Measurements from ENCODE around the gene HCFC1R1. TPM values are rescaled to one million over a fixed set of nuclear protein-coding genes. Genes with fewer than 3 reads are reported as not detected.
A peak's percentile ranks its signal among the peaks of the same experiment; 100 is the strongest.

HCFC1R1 gene
- total RNA-seq, 1 donor from 2014 or later, result 133 TPM

DNA sequence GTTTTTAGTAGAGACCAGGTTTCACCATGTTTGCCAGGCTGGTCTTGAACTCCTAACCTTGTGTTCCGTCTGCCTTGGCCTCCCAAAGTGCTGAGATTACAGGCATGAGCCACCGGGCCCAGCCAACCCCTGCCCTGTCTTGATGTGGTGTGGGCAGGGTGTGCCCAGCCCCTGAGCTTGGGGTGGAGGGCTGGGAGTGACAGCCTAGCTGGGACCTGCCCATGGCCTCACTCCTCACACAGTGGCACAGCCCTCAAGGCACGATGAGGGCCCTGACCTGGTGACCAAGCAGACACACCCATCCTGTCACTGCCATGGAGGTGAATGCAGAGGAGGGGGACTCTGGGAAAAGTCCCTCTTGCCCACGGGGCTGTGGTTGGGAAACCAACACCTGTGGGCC is 44.7 kb upstream of the HCFC1R1 start:
- peaks cover 2% of the 10 kb centered on the region for H3K36me3 Mint-ChIP-seq (ENCODE audit: unreplicated experiment)
- peaks cover 7% of the 10 kb centered on the region for H3K4me1 Mint-ChIP-seq (ENCODE audit: unreplicated experiment)
- TF ChIP-seq, protein P1, sequence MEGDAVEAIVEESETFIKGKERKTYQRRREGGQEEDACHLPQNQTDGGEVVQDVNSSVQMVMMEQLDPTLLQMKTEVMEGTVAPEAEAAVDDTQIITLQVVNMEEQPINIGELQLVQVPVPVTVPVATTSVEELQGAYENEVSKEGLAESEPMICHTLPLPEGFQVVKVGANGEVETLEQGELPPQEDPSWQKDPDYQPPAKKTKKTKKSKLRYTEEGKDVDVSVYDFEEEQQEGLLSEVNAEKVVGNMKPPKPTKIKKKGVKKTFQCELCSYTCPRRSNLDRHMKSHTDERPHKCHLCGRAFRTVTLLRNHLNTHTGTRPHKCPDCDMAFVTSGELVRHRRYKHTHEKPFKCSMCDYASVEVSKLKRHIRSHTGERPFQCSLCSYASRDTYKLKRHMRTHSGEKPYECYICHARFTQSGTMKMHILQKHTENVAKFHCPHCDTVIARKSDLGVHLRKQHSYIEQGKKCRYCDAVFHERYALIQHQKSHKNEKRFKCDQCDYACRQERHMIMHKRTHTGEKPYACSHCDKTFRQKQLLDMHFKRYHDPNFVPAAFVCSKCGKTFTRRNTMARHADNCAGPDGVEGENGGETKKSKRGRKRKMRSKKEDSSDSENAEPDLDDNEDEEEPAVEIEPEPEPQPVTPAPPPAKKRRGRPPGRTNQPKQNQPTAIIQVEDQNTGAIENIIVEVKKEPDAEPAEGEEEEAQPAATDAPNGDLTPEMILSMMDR (IDR thresholded peaks at IDR 0.05), result no peak
- H3K27ac Mint-ChIP-seq (ENCODE audit: unreplicated experiment), result no peak overlapping the region
- no peaks in the 10 kb centered on the region for H3K9me3 Mint-ChIP-seq (ENCODE audit: unreplicated experiment)
- H3K27me3 Mint-ChIP-seq (ENCODE audit: unreplicated experiment), result peaks cover 8% of the 10 kb centered on the region
- DNase-seq (ENCODE audit: extremely low spot score, unreplicated experiment), result no peak
- no peak overlapping the region for H3K4me3 Mint-ChIP-seq (ENCODE audit: unreplicated experiment)

DNA sequence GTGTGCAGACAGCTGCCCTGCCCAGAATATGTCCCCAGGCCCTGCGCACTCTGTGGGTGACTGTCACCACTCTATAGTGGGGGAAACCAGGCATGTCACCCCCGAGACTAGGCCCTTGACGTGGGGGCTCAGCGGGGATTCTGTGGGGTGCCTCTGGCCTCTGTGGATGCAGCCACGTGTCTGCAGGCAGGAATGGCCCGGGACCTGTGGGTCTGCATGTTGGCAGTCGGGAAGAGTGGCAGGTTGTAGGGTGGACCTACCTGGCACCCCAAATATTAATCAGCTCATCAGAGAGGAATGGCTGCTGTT is 42.7 kb upstream of the HCFC1R1 start:
- Mint-ChIP-seq H3K27me3 (ENCODE audit: unreplicated experiment) (no peaks in the 10 kb centered on the region), H3K9me3 (ENCODE audit: unreplicated experiment) (no peaks in the 10 kb centered on the region), H3K4me1 (ENCODE audit: unreplicated experiment) (peaks cover 7% of the 10 kb centered on the region), H3K4me3 (ENCODE audit: unreplicated experiment) (no peak overlapping the region), H3K36me3 (ENCODE audit: unreplicated experiment) (peaks cover 2% of the 10 kb centered on the region), H3K27ac (ENCODE audit: unreplicated experiment) (peak overlapping the region; percentile 47)
- no peak for DNase-seq (ENCODE audit: extremely low spot score, unreplicated experiment)
- TF ChIP-seq, protein P1 (IDR thresholded peaks at IDR 0.05), result no peak

DNA sequence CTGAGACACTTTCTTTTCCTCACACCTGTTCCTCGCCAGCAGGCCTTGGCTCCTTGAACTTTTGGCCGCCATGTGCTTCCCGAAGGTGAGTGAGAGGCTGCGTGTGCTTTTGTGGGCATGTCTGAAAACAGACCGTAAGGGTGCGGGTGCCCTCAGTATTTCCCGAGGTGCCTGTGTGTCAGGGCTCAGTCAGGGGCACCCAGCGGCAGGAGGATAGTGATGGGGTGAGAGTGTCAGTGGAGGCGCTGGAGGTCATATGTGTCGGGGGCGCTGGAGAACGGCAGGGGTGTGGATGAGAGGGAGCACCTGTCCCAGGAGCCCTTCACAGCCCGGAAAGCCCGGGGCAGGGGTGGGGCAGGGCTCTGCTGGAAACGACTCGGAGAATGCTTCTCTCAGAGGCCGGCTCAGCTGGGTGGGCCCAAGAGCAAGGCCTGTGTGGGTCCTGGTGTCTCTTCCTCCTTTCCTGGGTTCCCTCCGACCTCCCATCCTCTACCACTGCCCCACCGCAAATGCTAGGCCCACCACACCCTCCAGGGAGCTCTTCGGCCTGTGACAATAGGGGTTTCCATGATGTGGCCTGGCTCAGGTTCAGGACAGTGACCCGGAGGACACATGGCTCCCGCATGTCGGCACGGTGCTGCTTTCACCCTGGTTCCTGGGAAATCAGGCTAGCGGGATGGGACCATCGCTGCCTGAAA is 42.1 kb upstream of the HCFC1R1 start:
- no peaks in the 10 kb centered on the region for H3K27me3 Mint-ChIP-seq (ENCODE audit: unreplicated experiment)

DNA sequence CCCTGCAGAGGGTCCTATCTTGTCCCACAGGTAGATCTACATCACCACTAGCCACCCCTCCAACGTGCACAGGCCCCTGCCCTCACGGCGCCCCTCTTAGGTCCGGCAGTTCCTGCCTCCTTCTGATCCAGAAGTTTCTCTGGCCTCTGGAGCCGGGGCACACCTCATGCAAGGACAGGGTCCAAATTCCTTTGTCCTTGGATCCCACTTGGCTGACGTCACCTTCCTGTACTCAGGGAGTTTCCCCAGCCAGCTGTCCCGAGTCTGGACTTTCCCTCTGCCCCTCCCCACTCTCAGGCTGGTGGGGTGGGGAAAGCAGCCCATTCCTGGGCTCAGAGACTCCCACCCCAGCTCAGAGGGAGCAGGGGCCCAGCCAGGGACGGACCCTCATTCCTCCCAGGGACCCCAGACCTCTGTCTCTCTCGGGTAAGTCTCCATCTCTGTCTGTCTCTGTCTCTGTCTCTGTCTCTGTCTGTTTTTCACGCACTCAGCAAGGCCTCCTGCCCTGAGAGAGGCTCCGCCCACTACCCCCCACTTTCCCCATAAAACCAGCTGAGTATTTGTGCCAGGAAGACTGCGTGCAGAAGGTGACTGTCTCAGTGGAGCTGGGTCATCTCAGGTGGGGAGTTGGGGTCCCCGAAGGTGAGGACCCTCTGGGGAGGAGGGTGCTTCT is 41.5 kb upstream of the HCFC1R1 start, which contains the start of gene IL32:
Gene IL32, plus strand, starts transcription at position 572 of the 673 bp plus-strand sequence. CDS start 172 bp downstream, outside the sequence.
- Mint-ChIP-seq H3K36me3 (ENCODE audit: unreplicated experiment) (peaks cover 2% of the 10 kb centered on the region), H3K4me1 (ENCODE audit: unreplicated experiment) (peaks cover 10% of the 10 kb centered on the region), H3K9me3 (ENCODE audit: unreplicated experiment) (no peaks in the 10 kb centered on the region), H3K27me3 (ENCODE audit: unreplicated experiment) (no peaks in the 10 kb centered on the region), H3K27ac (ENCODE audit: unreplicated experiment) (peak within 1 kb of the TSS; percentile 68), H3K4me3 (ENCODE audit: unreplicated experiment) (peak within 1 kb of the TSS; percentile 48)
- no peak for DNase-seq (ENCODE audit: extremely low spot score, unreplicated experiment)
- TF ChIP-seq, protein P1 (IDR thresholded peaks at IDR 0.05), result no peak

More for the DNA sequence above, 42.1 kb upstream of the HCFC1R1 start:
- H3K4me1 Mint-ChIP-seq (ENCODE audit: unreplicated experiment), result peaks cover 7% of the 10 kb centered on the region
- TF ChIP-seq, protein P1 (IDR thresholded peaks at IDR 0.05), result no peak
- DNase-seq (ENCODE audit: extremely low spot score, unreplicated experiment), result no peak
- H3K9me3 Mint-ChIP-seq (ENCODE audit: unreplicated experiment), result no peaks in the 10 kb centered on the region
- H3K27ac Mint-ChIP-seq (ENCODE audit: unreplicated experiment), result peak overlapping the region; percentile 68
- H3K36me3 Mint-ChIP-seq (ENCODE audit: unreplicated experiment), result peaks cover 2% of the 10 kb centered on the region
- H3K4me3 Mint-ChIP-seq (ENCODE audit: unreplicated experiment), result no peak overlapping the region

DNA sequence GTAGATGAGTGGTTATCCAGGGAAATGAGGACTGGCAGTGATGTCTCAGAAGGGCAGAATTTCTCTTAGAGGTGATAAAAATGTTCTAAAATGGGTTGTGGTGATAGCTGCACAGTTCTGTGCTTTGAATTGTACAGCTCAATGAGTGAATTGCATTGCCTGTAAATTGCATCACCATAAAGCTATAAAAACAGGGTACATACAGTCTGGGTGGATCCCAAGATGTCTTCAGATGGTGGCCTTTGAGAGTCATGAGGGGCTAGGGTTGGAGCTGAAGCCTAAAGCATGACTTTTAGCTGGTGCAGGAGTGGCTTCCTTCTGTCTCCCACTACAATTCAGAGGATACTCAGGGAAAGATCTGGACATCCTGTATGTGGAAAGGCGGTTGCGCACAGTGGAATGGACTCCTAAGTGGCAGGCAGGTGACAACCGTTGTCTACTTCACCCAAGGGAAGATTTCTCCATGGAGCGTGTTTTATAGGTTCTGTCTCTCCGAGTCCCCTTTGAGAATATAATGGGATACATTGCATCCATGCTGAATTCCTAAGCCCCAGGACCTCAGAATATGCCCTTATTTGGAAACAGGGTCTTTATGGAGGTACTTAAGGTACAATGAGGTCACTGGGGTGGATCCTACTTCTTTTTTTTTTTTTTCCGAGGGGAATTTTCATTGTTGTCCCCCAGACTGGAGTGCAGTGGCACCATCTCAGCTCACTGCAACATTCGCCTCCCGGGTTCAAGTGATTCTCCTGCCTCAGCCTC is 40.1 kb upstream of the HCFC1R1 start:
- TF ChIP-seq, protein P1 (IDR thresholded peaks at IDR 0.05), result no peak
- H3K9me3 Mint-ChIP-seq (ENCODE audit: unreplicated experiment), result no peaks in the 10 kb centered on the region
- no peak overlapping the region for H3K4me3 Mint-ChIP-seq (ENCODE audit: unreplicated experiment)
- DNase-seq (ENCODE audit: extremely low spot score, unreplicated experiment), result no peak
- H3K27me3 Mint-ChIP-seq (ENCODE audit: unreplicated experiment), result no peaks in the 10 kb centered on the region
- H3K4me1 Mint-ChIP-seq (ENCODE audit: unreplicated experiment), result peaks cover 20% of the 10 kb centered on the region
- H3K27ac Mint-ChIP-seq (ENCODE audit: unreplicated experiment), result no peak overlapping the region
- H3K36me3 Mint-ChIP-seq (ENCODE audit: unreplicated experiment), result no peaks in the 10 kb centered on the region
